Measurements from ENCODE around the gene ZBED1. TPM values are rescaled to one million over a fixed set of nuclear protein-coding genes. Genes with fewer than 3 reads are reported as not detected.
"Not testable (repeated sequence)": the region's sequence is repeated elsewhere in the genome, so short reads cannot be mapped to it uniquely, and the experiment has no call there.

Gene ZBED1
- polyA plus RNA-seq, 1 donor: 35.9 TPM

DNA sequence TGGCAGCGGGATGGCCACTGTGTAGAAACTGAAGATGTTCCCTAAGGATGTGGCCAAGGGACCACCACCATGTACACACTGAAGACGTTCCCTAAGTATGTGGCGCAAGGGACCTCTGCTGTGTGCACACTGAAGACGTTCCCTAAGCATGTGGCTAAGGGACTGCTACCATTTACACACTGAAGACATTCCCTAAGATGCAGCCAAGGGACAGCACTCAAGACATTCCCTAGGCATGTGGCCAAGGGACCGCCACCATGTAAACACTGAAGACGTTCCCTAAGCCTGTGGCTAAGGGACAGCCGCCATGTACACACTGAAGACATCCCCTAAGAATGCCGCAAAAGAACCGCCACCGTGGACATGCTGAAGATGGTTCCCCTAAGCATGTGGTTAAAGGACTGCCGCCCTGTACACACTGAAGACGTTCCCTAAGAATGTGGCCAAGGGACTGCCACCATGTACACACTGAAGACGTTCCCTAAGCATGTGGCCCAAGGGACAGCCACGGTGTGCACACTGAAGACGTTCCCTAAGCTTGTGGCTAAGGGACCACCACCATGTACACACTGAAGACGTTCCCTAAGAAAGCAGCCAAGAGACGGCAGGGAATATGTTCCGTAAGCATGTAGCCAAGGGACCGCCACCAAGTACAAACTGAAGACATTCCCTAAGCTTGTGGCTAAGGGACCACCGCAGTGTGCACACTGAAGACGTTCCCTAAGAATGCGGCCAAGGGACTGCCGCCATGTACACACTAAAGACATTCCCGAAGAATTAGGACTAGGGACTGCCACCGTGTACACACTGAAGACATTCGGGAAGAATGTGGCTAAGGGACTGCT lies 43.3 kb downstream of the ZBED1 start:
- Histone ChIP-seq H3K9me3 (ENCODE audit: control insufficient read depth, low read depth, low read length) (no peaks in the 10 kb centered on the region), H3K27ac (ENCODE audit: low read length) (no peak overlapping the region), H3K27me3 (ENCODE audit: control insufficient read depth, insufficient read depth, low read length) (no peaks in the 10 kb centered on the region), H3K4me3 (ENCODE audit: low read length) (no peak overlapping the region), H3K4me1 (ENCODE audit: control insufficient read depth, insufficient read depth, low read length) (no peaks in the 10 kb centered on the region), H3K36me3 (ENCODE audit: control insufficient read depth, insufficient read depth, low read length) (peaks cover 2% of the 10 kb centered on the region)
- no CpG with 5 or more reads among the region's 26 CpGs for WGBS (ENCODE audit: insufficient coverage, low lambda C conversion rate)
- DNase-seq: no peak

DNA sequence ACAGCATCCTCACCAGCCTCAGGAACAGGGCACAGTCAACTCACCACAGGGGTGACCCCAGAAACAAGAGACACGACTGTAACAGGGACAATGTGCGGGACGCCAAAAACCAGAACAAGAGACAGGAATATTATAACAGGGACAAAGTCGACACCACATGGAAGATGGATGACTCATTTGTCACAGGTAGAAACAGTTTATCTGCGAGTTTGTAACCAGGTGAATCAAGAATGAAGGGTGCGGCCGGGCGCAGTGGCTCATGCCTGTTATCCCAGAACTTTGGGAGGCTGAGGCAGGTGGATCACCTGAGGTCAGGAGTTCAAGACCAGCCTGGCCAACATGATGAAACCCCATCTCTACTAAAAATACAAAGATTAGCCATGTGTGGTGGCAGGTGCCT lies 44.7 kb downstream of the ZBED1 start:
- not testable (repeated sequence) for H3K9me3 ChIP-seq (ENCODE audit: control insufficient read depth, low read depth, low read length); H3K27me3 ChIP-seq (ENCODE audit: control insufficient read depth, insufficient read depth, low read length); H3K4me3 ChIP-seq (ENCODE audit: low read length); H3K27ac ChIP-seq (ENCODE audit: low read length); H3K36me3 ChIP-seq (ENCODE audit: control insufficient read depth, insufficient read depth, low read length); H3K4me1 ChIP-seq (ENCODE audit: control insufficient read depth, insufficient read depth, low read length)
- peak in 1 of 2 donors; percentile 80 for DNase-seq
- no CpG with 5 or more reads among the region's 8 CpGs for WGBS (ENCODE audit: insufficient coverage, low lambda C conversion rate)

DNA sequence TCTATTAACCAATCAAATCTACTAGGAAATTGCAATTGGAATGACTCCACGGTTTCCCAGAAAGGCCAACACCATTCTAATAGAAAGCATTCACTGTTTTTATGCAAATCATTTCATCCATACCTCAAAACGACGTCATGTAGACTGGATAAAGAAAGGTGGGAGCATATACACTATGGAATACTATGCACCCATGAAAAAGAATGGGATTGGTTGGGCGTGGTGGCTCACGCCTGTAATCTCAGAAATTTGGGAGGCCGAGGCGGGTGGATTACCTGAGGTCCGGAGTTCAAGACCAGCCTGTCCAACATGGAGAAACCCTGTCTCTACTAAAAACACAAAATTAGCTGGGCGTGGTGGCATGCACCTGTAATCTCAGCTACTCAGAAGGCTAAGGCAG lies 46.2 kb downstream of the ZBED1 start:
- 100% methylated on average over 2 of the region's 9 CpGs for WGBS (ENCODE audit: insufficient coverage, low lambda C conversion rate)
- not testable (repeated sequence) for H3K4me1 ChIP-seq (ENCODE audit: control insufficient read depth, insufficient read depth, low read length)

DNA sequence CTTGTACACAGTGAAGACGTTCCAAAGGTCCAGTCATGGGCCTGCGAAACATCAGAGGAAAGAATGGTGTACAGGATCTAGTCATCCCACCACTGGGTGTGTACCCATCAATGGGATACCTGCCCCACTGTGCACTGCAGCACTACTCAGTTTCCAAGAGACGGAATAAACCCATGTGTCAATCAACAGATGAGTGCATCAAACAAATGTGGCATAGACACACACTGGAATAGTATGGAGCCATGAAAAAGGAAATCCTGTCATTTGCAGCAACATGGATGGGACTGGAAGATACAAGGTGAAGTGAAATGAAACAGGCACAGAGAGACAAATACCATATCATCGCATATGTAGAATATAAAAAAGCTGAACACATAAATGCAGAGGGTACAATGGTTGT lies 48.0 kb downstream of the ZBED1 start:
- DNase-seq: no peak
- no peaks in the 10 kb centered on the region for H3K4me1 ChIP-seq (ENCODE audit: control insufficient read depth, insufficient read depth, low read length)
- H3K4me3 ChIP-seq (ENCODE audit: low read length): no peak overlapping the region
- H3K27ac ChIP-seq (ENCODE audit: low read length): no peak overlapping the region
- no peaks in the 10 kb centered on the region for H3K9me3 ChIP-seq (ENCODE audit: control insufficient read depth, low read depth, low read length)
- 90% methylated on average over 2 of the region's 4 CpGs for WGBS (ENCODE audit: insufficient coverage, low lambda C conversion rate)
- H3K36me3 ChIP-seq (ENCODE audit: control insufficient read depth, insufficient read depth, low read length): peaks cover 3% of the 10 kb centered on the region
- no peaks in the 10 kb centered on the region for H3K27me3 ChIP-seq (ENCODE audit: control insufficient read depth, insufficient read depth, low read length)

More for the DNA sequence above, 46.2 kb downstream of the ZBED1 start:
- H3K27me3 ChIP-seq (ENCODE audit: control insufficient read depth, insufficient read depth, low read length); DNase-seq; H3K9me3 ChIP-seq (ENCODE audit: control insufficient read depth, low read depth, low read length); H3K36me3 ChIP-seq (ENCODE audit: control insufficient read depth, insufficient read depth, low read length); H3K4me3 ChIP-seq (ENCODE audit: low read length); H3K27ac ChIP-seq (ENCODE audit: low read length): not testable (repeated sequence)

DNA sequence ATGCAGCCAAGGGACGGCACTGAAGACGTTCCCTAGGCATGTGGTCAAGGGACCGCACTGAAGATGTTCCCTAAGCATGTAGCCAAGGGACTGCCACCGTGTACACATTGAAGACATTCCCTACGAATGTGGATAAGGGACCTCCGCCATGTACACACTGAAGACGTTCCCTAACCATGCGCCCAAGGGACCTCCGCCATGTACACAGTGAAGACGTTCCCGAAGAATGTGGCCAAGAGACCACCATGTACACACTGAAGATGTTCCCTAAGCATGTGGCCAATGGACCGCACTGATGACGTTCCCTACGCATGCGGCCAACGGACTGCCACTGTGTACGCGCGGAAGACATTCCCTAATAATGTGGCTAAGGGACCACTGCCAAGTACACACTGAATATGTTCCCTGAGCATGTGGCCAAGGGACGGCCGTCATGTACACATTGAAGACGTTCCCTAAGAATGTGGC lies 48.4 kb downstream of the ZBED1 start:
- DNase-seq: no peak
- WGBS (ENCODE audit: insufficient coverage, low lambda C conversion rate): no CpG with 5 or more reads among the region's 22 CpGs
- no peaks in the 10 kb centered on the region for H3K27me3 ChIP-seq (ENCODE audit: control insufficient read depth, insufficient read depth, low read length)
- no peak overlapping the region for H3K4me3 ChIP-seq (ENCODE audit: low read length)
- H3K9me3 ChIP-seq (ENCODE audit: control insufficient read depth, low read depth, low read length): no peaks in the 10 kb centered on the region
- no peak overlapping the region for H3K27ac ChIP-seq (ENCODE audit: low read length)
- H3K36me3 ChIP-seq (ENCODE audit: control insufficient read depth, insufficient read depth, low read length): peaks cover 5% of the 10 kb centered on the region
- H3K4me1 ChIP-seq (ENCODE audit: control insufficient read depth, insufficient read depth, low read length): no peaks in the 10 kb centered on the region

DNA sequence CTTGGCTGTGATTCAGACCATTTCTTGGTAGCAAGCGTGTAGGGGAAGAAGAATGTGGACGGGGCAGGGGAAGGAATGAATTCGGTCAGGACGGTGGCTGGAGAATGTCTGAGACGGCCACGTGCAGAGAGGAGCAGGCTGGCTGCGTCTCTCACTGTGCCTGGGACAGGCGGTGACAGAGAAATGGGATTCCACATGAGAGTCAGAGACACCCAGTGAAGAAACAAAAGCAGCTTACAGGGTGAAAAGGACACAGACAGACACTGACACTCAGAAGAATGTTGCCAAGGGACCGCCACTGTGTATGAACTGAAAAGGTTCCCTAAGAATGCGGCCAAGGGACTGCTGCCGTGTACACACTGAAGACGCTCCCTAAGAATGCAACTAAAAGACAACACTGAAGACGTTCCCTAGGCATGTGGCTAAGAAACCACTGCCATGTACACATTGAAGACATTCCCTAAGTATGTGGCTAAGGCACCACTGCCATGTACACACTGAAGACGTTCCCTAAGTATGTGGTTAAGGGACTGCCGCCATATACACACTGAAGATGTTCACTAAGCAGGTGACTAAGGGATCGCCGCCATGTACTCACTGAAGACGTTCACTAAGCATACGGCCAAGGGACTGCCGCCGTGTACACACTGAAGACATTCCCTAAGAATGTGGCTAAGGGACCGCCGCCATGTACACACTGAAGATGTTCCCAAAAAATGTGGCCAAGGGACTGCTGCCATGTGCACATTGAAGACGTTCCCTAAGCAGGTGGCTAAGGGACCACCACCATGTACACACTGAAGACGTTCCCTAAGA lies 49.1 kb downstream of the ZBED1 start:
- H3K9me3 ChIP-seq (ENCODE audit: control insufficient read depth, low read depth, low read length): no peaks in the 10 kb centered on the region
- H3K27me3 ChIP-seq (ENCODE audit: control insufficient read depth, insufficient read depth, low read length): no peaks in the 10 kb centered on the region
- H3K36me3 ChIP-seq (ENCODE audit: control insufficient read depth, insufficient read depth, low read length): peaks cover 7% of the 10 kb centered on the region
- no peak overlapping the region for H3K4me3 ChIP-seq (ENCODE audit: low read length)
- DNase-seq: no peak
- no CpG with 5 or more reads among the region's 25 CpGs for WGBS (ENCODE audit: insufficient coverage, low lambda C conversion rate)
- H3K27ac ChIP-seq (ENCODE audit: low read length): no peak overlapping the region
- no peaks in the 10 kb centered on the region for H3K4me1 ChIP-seq (ENCODE audit: control insufficient read depth, insufficient read depth, low read length)

DNA sequence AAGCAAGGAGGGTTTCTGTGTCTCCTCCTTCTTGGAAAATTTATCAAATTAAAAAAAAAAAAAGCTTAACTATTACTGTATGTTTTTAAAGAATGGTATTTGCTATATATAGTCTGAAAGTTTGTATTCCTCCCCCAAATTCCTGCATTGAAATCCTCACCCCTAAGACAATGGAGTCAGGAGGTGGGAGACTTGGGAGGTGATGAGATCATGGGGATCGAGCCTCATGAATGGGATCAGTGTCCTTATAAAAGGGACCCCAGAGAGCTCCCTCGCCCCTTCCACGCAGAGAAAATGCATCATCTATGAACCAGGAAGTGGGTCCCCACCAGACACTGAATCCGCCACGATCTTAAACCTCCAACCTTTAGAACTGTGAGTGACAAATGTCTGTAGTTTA lies 50.1 kb downstream of the ZBED1 start:
- Histone ChIP-seq H3K36me3 (ENCODE audit: control insufficient read depth, insufficient read depth, low read length) (peaks cover 7% of the 10 kb centered on the region), H3K9me3 (ENCODE audit: control insufficient read depth, low read depth, low read length) (no peaks in the 10 kb centered on the region), H3K27ac (ENCODE audit: low read length) (no peak overlapping the region), H3K4me3 (ENCODE audit: low read length) (no peak overlapping the region), H3K27me3 (ENCODE audit: control insufficient read depth, insufficient read depth, low read length) (no peaks in the 10 kb centered on the region), H3K4me1 (ENCODE audit: control insufficient read depth, insufficient read depth, low read length) (no peaks in the 10 kb centered on the region)
- 75% methylated on average over 2 of the region's 5 CpGs for WGBS (ENCODE audit: insufficient coverage, low lambda C conversion rate)
- no peak for DNase-seq

DNA sequence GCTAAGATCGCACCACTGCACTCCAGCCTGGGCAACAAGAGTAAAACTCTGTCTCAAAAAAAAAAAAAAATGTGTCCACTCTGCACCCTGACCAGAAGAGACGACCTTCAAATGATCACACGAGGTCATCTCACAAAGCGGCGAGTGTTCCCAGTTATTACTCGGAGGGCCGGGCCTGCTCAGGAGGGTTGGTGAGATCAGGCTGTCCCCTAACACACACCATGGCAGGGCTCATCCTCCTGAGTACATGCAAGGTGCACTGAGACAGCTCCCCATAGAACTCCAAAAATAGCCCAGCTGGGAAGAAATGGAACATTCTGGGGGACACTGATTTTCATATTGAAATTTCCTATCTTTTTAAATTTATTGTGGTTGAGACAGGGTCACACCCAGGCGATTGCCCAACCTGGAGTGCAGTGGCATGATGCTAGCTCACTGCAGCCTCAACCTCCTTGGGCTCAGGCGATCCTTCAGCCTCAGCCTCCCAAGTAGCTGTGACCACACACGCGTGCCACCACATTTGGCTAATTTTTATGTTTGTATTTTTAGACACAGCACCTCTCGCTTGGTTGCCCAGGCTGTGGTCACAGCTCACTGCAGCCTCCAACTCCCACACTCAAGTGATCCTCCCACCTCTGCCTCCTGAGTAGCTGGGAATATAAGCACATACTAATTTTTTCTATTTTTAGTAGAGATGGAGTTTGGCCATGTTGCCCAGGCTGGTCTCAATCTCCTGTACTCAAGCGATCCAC lies 51.5 kb downstream of the ZBED1 start:
- no CpG with 5 or more reads among the region's 13 CpGs for WGBS (ENCODE audit: insufficient coverage, low lambda C conversion rate)
- Histone ChIP-seq H3K27ac (ENCODE audit: low read length) (no peak overlapping the region), H3K36me3 (ENCODE audit: control insufficient read depth, insufficient read depth, low read length) (peaks cover 7% of the 10 kb centered on the region), H3K9me3 (ENCODE audit: control insufficient read depth, low read depth, low read length) (no peaks in the 10 kb centered on the region), H3K4me1 (ENCODE audit: control insufficient read depth, insufficient read depth, low read length) (no peaks in the 10 kb centered on the region), H3K4me3 (ENCODE audit: low read length) (no peak overlapping the region), H3K27me3 (ENCODE audit: control insufficient read depth, insufficient read depth, low read length) (no peaks in the 10 kb centered on the region)
- no peak for DNase-seq

DNA sequence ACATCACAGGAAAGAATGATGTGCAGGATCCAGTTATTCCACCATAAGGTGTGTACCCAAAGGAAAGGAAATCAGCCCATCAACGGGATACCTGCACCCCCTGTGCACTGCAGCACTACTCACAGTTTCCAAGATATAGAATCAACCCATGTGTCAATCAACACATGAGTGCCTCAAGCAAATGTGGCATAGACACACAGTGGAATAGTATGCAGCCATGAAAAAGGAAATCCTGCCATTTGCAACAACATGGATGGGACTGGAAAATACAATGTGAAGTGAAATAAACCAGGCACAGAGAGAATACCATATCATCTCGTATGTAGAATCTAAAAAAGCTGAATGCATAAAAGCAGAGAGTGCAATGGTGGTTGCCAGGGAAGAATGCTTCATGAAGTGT lies 53.3 kb downstream of the ZBED1 start:
- DNase-seq: no peak
- Histone ChIP-seq H3K27me3 (ENCODE audit: control insufficient read depth, insufficient read depth, low read length) (no peaks in the 10 kb centered on the region), H3K9me3 (ENCODE audit: control insufficient read depth, low read depth, low read length) (no peaks in the 10 kb centered on the region), H3K27ac (ENCODE audit: low read length) (no peak overlapping the region), H3K4me1 (ENCODE audit: control insufficient read depth, insufficient read depth, low read length) (no peaks in the 10 kb centered on the region), H3K36me3 (ENCODE audit: control insufficient read depth, insufficient read depth, low read length) (peaks cover 5% of the 10 kb centered on the region), H3K4me3 (ENCODE audit: low read length) (no peak overlapping the region)
- WGBS (ENCODE audit: insufficient coverage, low lambda C conversion rate): no CpG with 5 or more reads among the region's 2 CpGs

DNA sequence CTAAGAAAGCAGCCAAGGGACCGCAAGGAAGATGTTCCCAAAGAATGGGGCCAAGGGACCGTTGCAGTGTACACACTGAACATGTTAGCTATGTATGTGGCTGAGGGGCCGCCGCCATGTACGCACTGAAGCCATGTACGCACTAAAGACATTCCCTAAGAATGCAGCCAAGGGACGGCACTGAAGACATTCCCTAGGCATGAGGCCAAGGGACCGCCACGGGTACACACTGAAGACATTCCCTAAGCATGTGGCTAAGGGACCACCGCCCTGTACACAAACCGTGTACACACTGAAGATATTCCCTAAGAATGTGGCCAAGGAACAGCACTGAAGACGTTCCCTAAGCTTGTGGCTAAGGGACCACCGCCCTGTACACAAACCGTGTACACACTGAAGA lies 54.0 kb downstream of the ZBED1 start:
- WGBS (ENCODE audit: insufficient coverage, low lambda C conversion rate): no CpG with 5 or more reads among the region's 14 CpGs
- Histone ChIP-seq H3K36me3 (ENCODE audit: control insufficient read depth, insufficient read depth, low read length) (peaks cover 5% of the 10 kb centered on the region), H3K9me3 (ENCODE audit: control insufficient read depth, low read depth, low read length) (no peaks in the 10 kb centered on the region), H3K27me3 (ENCODE audit: control insufficient read depth, insufficient read depth, low read length) (no peaks in the 10 kb centered on the region), H3K4me1 (ENCODE audit: control insufficient read depth, insufficient read depth, low read length) (no peaks in the 10 kb centered on the region), H3K4me3 (ENCODE audit: low read length) (no peak overlapping the region), H3K27ac (ENCODE audit: low read length) (no peak overlapping the region)
- no peak for DNase-seq
